Left renal cortex interstitium (tissue), 4 donors: ENCODE results near the gene KRTAP1-4. TPM values are rescaled to one million over a fixed set of nuclear protein-coding genes. Genes with fewer than 3 reads are reported as not detected.
"Not testable (repeated sequence)": the region's sequence is repeated elsewhere in the genome, so short reads cannot be mapped to it uniquely, and the experiment has no call there.

Source experiments
- DNase-seq, 4 donors: peaks; one replicate each; pipeline ENCODE4 v3.0.0-alpha.2; 2013; ENCODE audit warnings: low read depth in 4 of 4, low spot score in 2 of 4, missing footprints in 1 of 4
- polyA plus RNA-seq, 4 donors: library from polyadenylated mRNA; unstranded; fragments of 120-200 nt; gene quantifications; one replicate each; pipeline ENCODE4 v1.2.1, GENCODE V29; 2013; ENCODE audit not compliant: insufficient read length in 4 of 4

Gene KRTAP1-4
- polyA plus RNA-seq, 4 donors: not detected

GRCh38 chr17:41049110-41049509 is 19.1 kb upstream of the KRTAP1-4 start:
- DNase-seq: no peak

GRCh38 chr17:41048441-41048840 is 18.4 kb upstream of the KRTAP1-4 start:
- no peak for DNase-seq

GRCh38 chr17:41046735-41047465 is 16.9 kb upstream of the KRTAP1-4 start, which contains the start of gene KRTAP2-1:
Gene KRTAP2-1, minus strand, starts transcription at chr17:41047316. Its CDS starts 49 bp downstream, at chr17:41047267.
- not testable (repeated sequence) for DNase-seq

GRCh38 chr17:41042953-41043352 is 13.0 kb upstream of the KRTAP1-4 start:
- no peak for DNase-seq

GRCh38 chr17:41040783-41041571 is 11.0 kb upstream of the KRTAP1-4 start, which contains the start of gene KRTAP1-1:
Gene KRTAP1-1, minus strand, starts transcription at chr17:41041450. Its CDS starts 53 bp downstream, at chr17:41041397.
- not testable (repeated sequence) for DNase-seq

- no peak for DNase-seq
Measured at GRCh38 chr17:41037853-41038350, 7.9 kb upstream of the KRTAP1-4 start.

GRCh38 chr17:41034346-41034935 is 4.4 kb upstream of the KRTAP1-4 start, which contains the start of gene KRTAP1-3:
Gene KRTAP1-3, minus strand, starts transcription at chr17:41034874. Its CDS starts 53 bp downstream, at chr17:41034821.
- not testable (repeated sequence) for DNase-seq

DNA sequence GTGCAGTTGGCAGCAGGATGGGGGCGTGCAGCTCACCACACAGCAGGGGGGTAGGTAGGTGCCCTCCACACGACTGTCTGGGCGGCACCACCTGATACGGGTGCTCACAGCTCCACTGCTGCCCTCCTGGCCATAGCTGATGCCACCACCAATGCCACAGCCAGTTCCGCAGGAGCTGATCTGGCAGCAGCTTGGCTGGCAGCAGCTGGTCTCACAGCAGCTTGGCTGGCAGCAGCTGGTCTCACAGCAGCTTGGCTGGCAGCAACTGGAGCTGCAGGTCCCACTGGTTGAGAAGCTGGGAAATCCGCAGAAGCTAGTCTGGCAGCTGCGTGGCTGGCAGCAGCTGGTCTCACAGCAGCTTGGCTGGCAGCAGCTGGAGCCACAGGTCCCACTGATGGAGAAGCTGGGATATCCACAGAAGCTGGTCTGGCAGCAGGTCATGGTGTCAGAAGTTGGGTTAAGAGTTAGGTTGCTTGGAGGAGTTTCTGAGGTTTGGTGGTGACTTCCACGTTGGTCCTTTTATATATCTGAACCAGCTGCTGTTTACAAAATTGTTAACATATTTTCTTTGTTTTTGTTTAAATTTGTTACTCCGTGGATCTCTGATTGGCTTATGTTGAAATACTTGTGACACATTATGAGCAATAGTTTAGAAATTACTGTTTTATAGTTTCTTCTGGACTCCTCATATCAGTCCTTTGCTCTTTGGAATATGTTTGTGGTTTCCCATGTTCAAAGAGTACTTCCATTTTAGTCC is 3.1 kb downstream of the KRTAP1-4 start, which contains the start of gene KRTAP1-5:
Gene KRTAP1-5 (minus strand): TSS at position 494 of the 757 bp plus-strand sequence. CDS start 53 bp downstream, at position 441.
- DNase-seq: no peak

- no peak for DNase-seq
Measured at GRCh38 chr17:41024697-41025096, 5.3 kb downstream of the KRTAP1-4 start.

DNA sequence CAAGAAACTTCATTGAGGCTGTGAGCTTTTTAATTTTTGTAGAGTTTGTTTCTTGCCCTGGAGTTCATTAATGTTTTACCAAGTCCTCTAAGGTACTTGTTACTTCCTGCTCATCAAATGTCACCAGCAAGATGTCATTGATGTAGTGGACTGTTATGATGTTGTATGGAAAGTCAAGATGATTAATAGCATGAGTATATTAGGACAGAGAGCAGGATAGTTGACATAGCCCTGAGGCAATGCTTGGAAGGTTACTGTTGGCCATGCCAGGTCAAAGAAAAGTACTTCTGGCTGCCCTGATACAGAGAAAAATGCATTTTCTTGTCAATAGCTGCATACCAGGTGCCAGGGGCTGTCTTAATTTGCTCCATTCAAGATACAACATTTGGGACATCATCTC is 9.7 kb downstream of the KRTAP1-4 start:
- no peak for DNase-seq

DNA sequence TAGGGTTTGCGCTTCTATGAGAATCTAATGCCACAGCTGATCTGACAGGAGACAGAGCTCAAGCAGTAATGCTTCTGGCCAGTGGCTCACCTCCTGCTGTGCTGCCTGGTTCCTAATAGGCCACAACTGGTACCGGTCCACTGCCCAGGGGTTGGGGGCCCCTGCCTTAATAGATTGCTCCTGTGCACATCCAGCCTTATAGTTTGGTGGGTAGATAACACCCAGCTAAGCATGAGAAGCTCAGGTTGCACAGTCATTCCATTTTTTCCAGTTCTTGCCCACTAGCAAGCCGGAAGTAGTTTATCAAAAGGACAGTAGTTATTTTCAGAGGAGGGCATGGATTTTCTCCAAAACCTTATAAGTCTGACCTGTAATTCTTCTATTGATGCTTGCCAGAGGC is 10.6 kb downstream of the KRTAP1-4 start:
- DNase-seq: no peak

GRCh38 chr17:41018541-41018940 is 11.5 kb downstream of the KRTAP1-4 start:
- DNase-seq: no peak

GRCh38 chr17:41016578-41017215 is 13.3 kb downstream of the KRTAP1-4 start:
- DNase-seq: no peak

DNA sequence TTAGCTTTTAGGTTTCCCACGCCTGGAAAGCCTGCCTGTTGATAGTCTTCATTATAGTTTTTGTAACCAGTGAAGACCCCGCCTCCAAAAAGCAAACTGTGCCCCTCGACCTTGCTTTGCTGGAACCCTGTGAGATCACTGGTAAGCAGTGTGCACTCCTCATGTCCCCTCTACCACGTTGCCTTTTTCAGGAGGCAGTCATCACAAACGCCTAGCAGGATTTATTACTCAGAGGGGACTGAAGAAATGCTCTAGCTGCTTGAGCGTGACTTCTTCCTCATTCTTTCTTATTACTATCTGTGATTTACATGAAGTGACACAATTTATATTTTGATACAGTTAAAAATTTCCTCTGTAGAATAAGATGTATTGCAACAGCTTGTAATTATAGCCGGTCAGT is 14.5 kb downstream of the KRTAP1-4 start:
- no peak for DNase-seq

- no peak for DNase-seq
Measured at GRCh38 chr17:41013606-41014005, 16.4 kb downstream of the KRTAP1-4 start.

DNA sequence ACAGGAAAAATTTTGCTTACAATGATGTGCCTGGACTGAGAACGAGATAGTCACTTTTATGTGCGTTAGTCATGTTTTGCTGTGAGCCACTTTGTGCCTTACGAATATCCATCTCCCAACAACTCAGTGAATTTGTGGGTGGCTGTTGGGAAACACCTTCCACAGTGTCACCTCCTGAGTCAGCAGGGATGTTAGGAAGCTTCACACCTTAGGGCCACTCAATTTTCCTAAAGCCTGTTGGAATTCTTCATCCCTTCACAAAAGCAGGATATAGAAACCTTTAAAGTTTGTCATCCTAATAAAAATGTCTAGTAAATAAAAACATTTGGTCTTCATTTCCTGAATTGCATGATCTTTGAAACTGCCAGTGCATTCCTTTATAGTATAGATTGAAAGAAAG is 16.8 kb downstream of the KRTAP1-4 start:
- DNase-seq: no peak

- no peak for DNase-seq
Measured at GRCh38 chr17:41012326-41013120, 17.5 kb downstream of the KRTAP1-4 start.

DNA sequence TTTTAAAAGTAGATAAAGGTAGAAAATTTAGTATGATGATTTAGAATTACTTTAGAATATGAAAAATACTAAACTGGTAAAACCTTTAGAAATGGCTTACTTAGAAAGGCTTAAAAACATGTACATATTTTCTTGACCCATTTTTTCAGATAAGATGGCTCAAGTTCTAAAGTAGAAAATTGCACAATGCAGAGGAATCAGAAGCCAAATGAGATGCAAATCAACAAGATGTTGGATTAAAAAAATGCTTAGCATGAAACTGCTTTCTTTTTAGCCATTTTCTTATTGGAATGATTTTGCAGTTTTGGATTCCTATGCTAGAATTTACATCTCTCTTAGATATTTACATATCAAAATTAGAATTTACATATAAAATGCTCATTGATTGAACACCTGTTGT is 19.6 kb downstream of the KRTAP1-4 start:
- no peak for DNase-seq

DNA sequence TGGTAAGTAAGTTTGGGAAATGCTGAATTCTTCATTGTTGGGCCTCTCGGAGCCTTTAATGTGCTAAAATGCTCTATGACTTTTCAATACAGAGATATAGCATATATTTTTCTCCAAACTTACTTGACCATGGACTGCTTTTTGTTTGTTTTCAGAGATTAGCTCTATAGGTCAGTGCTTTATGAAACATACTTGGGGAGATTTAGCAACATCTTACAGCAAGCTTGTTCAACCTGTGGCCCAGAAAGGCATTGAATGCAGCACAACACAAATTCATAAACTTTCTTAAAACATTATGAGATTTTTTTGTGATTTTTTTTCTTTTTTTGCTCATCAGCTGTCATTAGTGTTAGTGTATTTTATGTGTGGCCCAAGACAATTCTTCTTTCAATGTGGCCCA is 20.1 kb downstream of the KRTAP1-4 start:
- no peak for DNase-seq
